ENCODE measurements around the gene SPAG6. TPM values are rescaled to one million over a fixed set of nuclear protein-coding genes. Genes with fewer than 3 reads are reported as not detected.

Gene SPAG6
- polyA plus RNA-seq, 4 donors, result 0.04 to 0.27 (median 0.06) TPM; not detected in 1

- Histone ChIP-seq H3K4me3 (ENCODE audit: low read depth in 1 of 3, low read length in 3 of 3) (no peak overlapping the region), H3K36me3 (ENCODE audit: control insufficient read depth in 3 of 3, insufficient read depth in 2 of 3, low read depth in 1 of 3, low read length in 3 of 3) (no peaks in the 10 kb centered on the region), H3K27me3 (ENCODE audit: control insufficient read depth in 3 of 3, insufficient read depth in 3 of 3, low read length in 3 of 3) (no peaks in the 10 kb centered on the region), H3K4me1 (ENCODE audit: control insufficient read depth in 3 of 3, insufficient read depth in 2 of 3, low read depth in 1 of 3, low read length in 2 of 3) (no peaks in the 10 kb centered on the region), H3K9me3 (ENCODE audit: control insufficient read depth in 2 of 2, insufficient read depth in 1 of 2, low read depth in 1 of 2, low read length in 1 of 2) (no peaks in the 10 kb centered on the region), H3K27ac (ENCODE audit: low read depth in 1 of 3, low read length in 2 of 3) (no peak overlapping the region)
- FAIRE-seq, result peak; percentile 10
- WGBS, 3 donors, result 51 to 75% (median 64%) methylated on average over 1 of the region's 1 CpG
- no peak for DNase-seq
Observed at GRCh38 chr10:22367471-22367870, 22.2 kb downstream of the SPAG6 start.

- Histone ChIP-seq H3K4me1 (ENCODE audit: control insufficient read depth in 3 of 3, insufficient read depth in 2 of 3, low read depth in 1 of 3, low read length in 2 of 3) (no peaks in the 10 kb centered on the region), H3K27me3 (ENCODE audit: control insufficient read depth in 3 of 3, insufficient read depth in 3 of 3, low read length in 3 of 3) (no peaks in the 10 kb centered on the region), H3K27ac (ENCODE audit: low read depth in 1 of 3, low read length in 2 of 3) (no peak overlapping the region), H3K36me3 (ENCODE audit: control insufficient read depth in 3 of 3, insufficient read depth in 2 of 3, low read depth in 1 of 3, low read length in 3 of 3) (no peaks in the 10 kb centered on the region), H3K9me3 (ENCODE audit: control insufficient read depth in 2 of 2, insufficient read depth in 1 of 2, low read depth in 1 of 2, low read length in 1 of 2) (no peaks in the 10 kb centered on the region), H3K4me3 (ENCODE audit: low read depth in 1 of 3, low read length in 3 of 3) (no peak overlapping the region)
- DNase-seq, result no peak
- WGBS, 3 donors, result 88 to 96% (median 88%) methylated on average over 4 of the region's 4 CpGs
- FAIRE-seq, result no peak
Observed at GRCh38 chr10:22368402-22368801, 23.1 kb downstream of the SPAG6 start.

- Histone ChIP-seq H3K4me3 (ENCODE audit: low read depth in 1 of 3, low read length in 3 of 3) (no peak overlapping the region), H3K27me3 (ENCODE audit: control insufficient read depth in 3 of 3, insufficient read depth in 3 of 3, low read length in 3 of 3) (no peaks in the 10 kb centered on the region), H3K27ac (ENCODE audit: low read depth in 1 of 3, low read length in 2 of 3) (no peak overlapping the region), H3K4me1 (ENCODE audit: control insufficient read depth in 3 of 3, insufficient read depth in 2 of 3, low read depth in 1 of 3, low read length in 2 of 3) (no peaks in the 10 kb centered on the region), H3K9me3 (ENCODE audit: control insufficient read depth in 2 of 2, insufficient read depth in 1 of 2, low read depth in 1 of 2, low read length in 1 of 2) (no peaks in the 10 kb centered on the region), H3K36me3 (ENCODE audit: control insufficient read depth in 3 of 3, insufficient read depth in 2 of 3, low read depth in 1 of 3, low read length in 3 of 3) (no peaks in the 10 kb centered on the region)
- DNase-seq (no peak), FAIRE-seq (no peak)
- WGBS, 3 donors, result 38 to 72% (median 43%) methylated on average over 2 of the region's 2 CpGs
Observed at GRCh38 chr10:22368981-22369380, 23.7 kb downstream of the SPAG6 start.

- Histone ChIP-seq H3K4me1 (ENCODE audit: control insufficient read depth in 3 of 3, insufficient read depth in 2 of 3, low read depth in 1 of 3, low read length in 2 of 3) (no peaks in the 10 kb centered on the region), H3K27ac (ENCODE audit: low read depth in 1 of 3, low read length in 2 of 3) (no peak overlapping the region), H3K9me3 (ENCODE audit: control insufficient read depth in 2 of 2, insufficient read depth in 1 of 2, low read depth in 1 of 2, low read length in 1 of 2) (no peaks in the 10 kb centered on the region), H3K27me3 (ENCODE audit: control insufficient read depth in 3 of 3, insufficient read depth in 3 of 3, low read length in 3 of 3) (no peaks in the 10 kb centered on the region), H3K4me3 (ENCODE audit: low read depth in 1 of 3, low read length in 3 of 3) (no peak overlapping the region), H3K36me3 (ENCODE audit: control insufficient read depth in 3 of 3, insufficient read depth in 2 of 3, low read depth in 1 of 3, low read length in 3 of 3) (no peaks in the 10 kb centered on the region)
- WGBS, 3 donors, result 75 to 93% (median 83%) methylated on average over 5 of the region's 5 CpGs
- no peak for FAIRE-seq
- DNase-seq, result no peak
Observed at GRCh38 chr10:22369434-22370072, 24.3 kb downstream of the SPAG6 start.

- Histone ChIP-seq H3K4me1 (ENCODE audit: control insufficient read depth in 3 of 3, insufficient read depth in 2 of 3, low read depth in 1 of 3, low read length in 2 of 3) (no peaks in the 10 kb centered on the region), H3K4me3 (ENCODE audit: low read depth in 1 of 3, low read length in 3 of 3) (no peak overlapping the region), H3K36me3 (ENCODE audit: control insufficient read depth in 3 of 3, insufficient read depth in 2 of 3, low read depth in 1 of 3, low read length in 3 of 3) (no peaks in the 10 kb centered on the region), H3K27ac (ENCODE audit: low read depth in 1 of 3, low read length in 2 of 3) (no peak overlapping the region), H3K9me3 (ENCODE audit: control insufficient read depth in 2 of 2, insufficient read depth in 1 of 2, low read depth in 1 of 2, low read length in 1 of 2) (no peaks in the 10 kb centered on the region), H3K27me3 (ENCODE audit: control insufficient read depth in 3 of 3, insufficient read depth in 3 of 3, low read length in 3 of 3) (no peaks in the 10 kb centered on the region)
- FAIRE-seq, result no peak
- no peak for DNase-seq
Observed at GRCh38 chr10:22370320-22370719, 25.0 kb downstream of the SPAG6 start.

- H3K27me3 ChIP-seq (ENCODE audit: control insufficient read depth in 3 of 3, insufficient read depth in 3 of 3, low read length in 3 of 3), result no peaks in the 10 kb centered on the region
- no peaks in the 10 kb centered on the region for H3K36me3 ChIP-seq (ENCODE audit: control insufficient read depth in 3 of 3, insufficient read depth in 2 of 3, low read depth in 1 of 3, low read length in 3 of 3)
- H3K4me1 ChIP-seq (ENCODE audit: control insufficient read depth in 3 of 3, insufficient read depth in 2 of 3, low read depth in 1 of 3, low read length in 2 of 3), result no peaks in the 10 kb centered on the region
- DNase-seq, result no peak
- H3K4me3 ChIP-seq (ENCODE audit: low read depth in 1 of 3, low read length in 3 of 3), result no peak overlapping the region
- H3K9me3 ChIP-seq (ENCODE audit: control insufficient read depth in 2 of 2, insufficient read depth in 1 of 2, low read depth in 1 of 2, low read length in 1 of 2), result no peaks in the 10 kb centered on the region
- 94 to 95% (median 95%) methylated on average over 6 of the region's 6 CpGs for WGBS, 3 donors
- no peak overlapping the region for H3K27ac ChIP-seq (ENCODE audit: low read depth in 1 of 3, low read length in 2 of 3)
- no peak for FAIRE-seq
Observed at GRCh38 chr10:22372298-22372697, 27.0 kb downstream of the SPAG6 start.

- no peaks in the 10 kb centered on the region for H3K4me1 ChIP-seq (ENCODE audit: control insufficient read depth in 3 of 3, insufficient read depth in 2 of 3, low read depth in 1 of 3, low read length in 2 of 3)
- H3K27me3 ChIP-seq (ENCODE audit: control insufficient read depth in 3 of 3, insufficient read depth in 3 of 3, low read length in 3 of 3), result no peaks in the 10 kb centered on the region
- no peaks in the 10 kb centered on the region for H3K36me3 ChIP-seq (ENCODE audit: control insufficient read depth in 3 of 3, insufficient read depth in 2 of 3, low read depth in 1 of 3, low read length in 3 of 3)
- H3K9me3 ChIP-seq (ENCODE audit: control insufficient read depth in 2 of 2, insufficient read depth in 1 of 2, low read depth in 1 of 2, low read length in 1 of 2), result no peaks in the 10 kb centered on the region
- WGBS, 3 donors, result 76 to 88% (median 83%) methylated on average over 9 of the region's 9 CpGs
- no peak for FAIRE-seq
- no peak overlapping the region for H3K27ac ChIP-seq (ENCODE audit: low read depth in 1 of 3, low read length in 2 of 3)
- H3K4me3 ChIP-seq (ENCODE audit: low read depth in 1 of 3, low read length in 3 of 3), result no peak overlapping the region
- no peak for DNase-seq
Observed at GRCh38 chr10:22372917-22373316, 27.6 kb downstream of the SPAG6 start.

GRCh38 chr10:22374489-22375126 lies 29.3 kb downstream of the SPAG6 start:
- Histone ChIP-seq H3K27me3 (ENCODE audit: control insufficient read depth in 3 of 3, insufficient read depth in 3 of 3, low read length in 3 of 3) (no peaks in the 10 kb centered on the region), H3K9me3 (ENCODE audit: control insufficient read depth in 2 of 2, insufficient read depth in 1 of 2, low read depth in 1 of 2, low read length in 1 of 2) (no peaks in the 10 kb centered on the region), H3K36me3 (ENCODE audit: control insufficient read depth in 3 of 3, insufficient read depth in 2 of 3, low read depth in 1 of 3, low read length in 3 of 3) (no peaks in the 10 kb centered on the region), H3K27ac (ENCODE audit: low read depth in 1 of 3, low read length in 2 of 3) (no peak overlapping the region), H3K4me3 (ENCODE audit: low read depth in 1 of 3, low read length in 3 of 3) (no peak overlapping the region), H3K4me1 (ENCODE audit: control insufficient read depth in 3 of 3, insufficient read depth in 2 of 3, low read depth in 1 of 3, low read length in 2 of 3) (no peaks in the 10 kb centered on the region)
- WGBS, 3 donors, result 77 to 78% (median 78%) methylated on average over 3 of the region's 3 CpGs
- no peak for FAIRE-seq
- DNase-seq, result no peak

GRCh38 chr10:22379059-22379458 lies 33.8 kb downstream of the SPAG6 start:
- Histone ChIP-seq H3K4me3 (ENCODE audit: low read depth in 1 of 3, low read length in 3 of 3) (no peak overlapping the region), H3K4me1 (ENCODE audit: control insufficient read depth in 3 of 3, insufficient read depth in 2 of 3, low read depth in 1 of 3, low read length in 2 of 3) (no peaks in the 10 kb centered on the region), H3K9me3 (ENCODE audit: control insufficient read depth in 2 of 2, insufficient read depth in 1 of 2, low read depth in 1 of 2, low read length in 1 of 2) (no peaks in the 10 kb centered on the region), H3K27me3 (ENCODE audit: control insufficient read depth in 3 of 3, insufficient read depth in 3 of 3, low read length in 3 of 3) (no peaks in the 10 kb centered on the region), H3K36me3 (ENCODE audit: control insufficient read depth in 3 of 3, insufficient read depth in 2 of 3, low read depth in 1 of 3, low read length in 3 of 3) (no peaks in the 10 kb centered on the region), H3K27ac (ENCODE audit: low read depth in 1 of 3, low read length in 2 of 3) (no peak overlapping the region)
- no peak for FAIRE-seq
- no peak for DNase-seq
- 67 to 79% (median 75%) methylated on average over 3 of the region's 3 CpGs for WGBS, 3 donors

Data from small intestine (tissue), 7 donors.